Keratinocyte (primary cell): ENCODE results near the gene RGS6. TPM values are rescaled to one million over a fixed set of nuclear protein-coding genes. Genes with fewer than 3 reads are reported as not detected.

Experiments used
- DNase-seq: peaks from one replicate; pipeline ENCODE4 v3.0.0-alpha.2; 2011; ENCODE audit warnings: low read depth, missing footprints, low spot score
- FAIRE-seq: peaks from 2 replicates; lab custom pipeline; 2011; peaks lifted over from hg19 to GRCh38; lab: Jason Lieb, UNC
- H2AFZ ChIP-seq: 2 replicates; pipeline ENCODE4 v1.6.0; 2012; ENCODE audit warnings: low read length, control low read depth, inconsistent platforms; ENCODE audit not compliant: control insufficient read depth
- H3K27ac ChIP-seq: 2 replicates; pipeline ENCODE4 v1.5.1; 2011; ENCODE audit warnings: low read length; ENCODE audit not compliant: control insufficient read depth, insufficient read depth
- H3K27me3 ChIP-seq: 3 replicates; pipeline ENCODE4 v1.6.0; 2011; ENCODE audit warnings: low read length; ENCODE audit not compliant: control insufficient read depth, insufficient read depth; ENCODE audit errors: extremely low read depth
- H3K36me3 ChIP-seq, 2 experiments: 2 replicates in 1 of 2; 3 replicates in 1 of 2; pipeline ENCODE4 v1.5.1; 2011; ENCODE audit warnings: low read length in 2 of 2, mild to moderate bottlenecking in 1 of 2; ENCODE audit not compliant: control insufficient read depth in 2 of 2, insufficient read depth in 2 of 2; ENCODE audit errors: extremely low read depth in 1 of 2
- H3K4me1 ChIP-seq: 3 replicates; pipeline ENCODE4 v1.5.1; 2011; ENCODE audit warnings: low read length; ENCODE audit not compliant: control insufficient read depth, insufficient read depth; ENCODE audit errors: extremely low read depth
- H3K4me2 ChIP-seq: 3 replicates; pipeline ENCODE4 v1.6.0; 2011; ENCODE audit warnings: low read depth, low read length; ENCODE audit not compliant: control insufficient read depth, insufficient read depth; ENCODE audit errors: extremely low read depth
- H3K4me3 ChIP-seq, 3 experiments: fragments of 200-600 bp in 1 of 3; sonication (generic) in 1 of 3; 2 replicates in 2 of 3; 3 replicates in 1 of 3; pipeline ENCODE4 v1.5.1; 2011 to 2016; ENCODE audit warnings: low read length in 3 of 3, mild to moderate bottlenecking in 3 of 3, control low read depth in 2 of 3, inconsistent platforms in 1 of 3, low read depth in 1 of 3, mixed read lengths in 1 of 3, mixed run types in 1 of 3, moderate library complexity in 1 of 3; ENCODE audit not compliant: control insufficient read depth in 2 of 3, insufficient read depth in 2 of 3; ENCODE audit errors: extremely low read depth in 1 of 3
- H3K79me2 ChIP-seq: 2 replicates; pipeline ENCODE4 v1.6.0; 2012; ENCODE audit warnings: low read length; ENCODE audit not compliant: control insufficient read depth, insufficient read depth
- H3K9ac ChIP-seq: 3 replicates; pipeline ENCODE4 v1.6.0; 2011; ENCODE audit warnings: low read length; ENCODE audit not compliant: control insufficient read depth, insufficient read depth; ENCODE audit errors: extremely low read depth
- H3K9me1 ChIP-seq: 3 replicates; pipeline ENCODE4 v1.6.0; 2011; ENCODE audit warnings: low read length; ENCODE audit not compliant: control insufficient read depth, insufficient read depth; ENCODE audit errors: extremely low read depth
- H3K9me3 ChIP-seq: 2 replicates; pipeline ENCODE4 v1.5.1; 2012; ENCODE audit warnings: low read depth, low read length; ENCODE audit not compliant: control insufficient read depth
- H4K20me1 ChIP-seq: 3 replicates; pipeline ENCODE4 v1.6.0; 2011; ENCODE audit warnings: low read length; ENCODE audit not compliant: control insufficient read depth, insufficient read depth; ENCODE audit errors: extremely low read depth
- CTCF ChIP-seq, 3 experiments: IDR thresholded peaks in 1 of 3; conservative IDR thresholded peaks in 1 of 3; optimal IDR thresholded peaks in 1 of 3; 2 replicates in 2 of 3; 3 replicates in 1 of 3; pipeline versions ENCODE3 to v1.5.1; 2011; ENCODE audit warnings: low read length in 3 of 3, mild to moderate bottlenecking in 3 of 3, moderate library complexity in 2 of 3, control low read depth in 1 of 3, inconsistent platforms in 1 of 3; ENCODE audit not compliant: insufficient read depth in 2 of 3; ENCODE audit errors: extremely low read depth in 1 of 3
- EZH2 ChIP-seq: IDR thresholded peaks from one replicate; pipeline ENCODE4 v1.6.1; 2012; ENCODE audit warnings: inconsistent platforms, mild to moderate bottlenecking, low read length, moderate library complexity
- dilution Hi-C: fragments of 300-500 bp; cut with MboI; formaldehyde crosslinking; loops from one replicate; pipeline ENCODE4 v1.7.0; 2020; ENCODE audit warnings: low sequenced_read_pairs; ENCODE audit not compliant: extremely low pct_ligation_motif_present
- polyA minus RNA-seq, 3 experiments: library from RNA; depleted of rRNA, polyadenylated mRNA; stranded (reverse); fragments of >200 nt; gene quantifications; 1 replicate in 1 of 3; 2 replicates in 1 of 3; 3 replicates in 1 of 3; pipeline ENCODE4 v1.2.3, GENCODE V29; 2011
- polyA plus RNA-seq, 5 experiments: library from polyadenylated mRNA; depleted of rRNA in 3 of 5; stranded (reverse) in 3 of 5; stranded (forward) in 1 of 5; unstranded in 1 of 5; fragments of >200 nt; gene quantifications; 1 replicate in 1 of 5; 2 replicates in 3 of 5; 3 replicates in 1 of 5; pipeline versions ENCODE4 v1.2.1 to v1.2.3, GENCODE V29; 2011 to 2012; ENCODE audit warnings: missing spikeins in 2 of 5, low read depth in 1 of 5, low replicate concordance in 1 of 5

The RGS6 gene
- polyA plus RNA-seq (not detected in 3 replicates), polyA minus RNA-seq (not detected in 3 replicates)
- not detected for polyA plus RNA-seq (2011; ENCODE audit: low read depth)
- not detected in 2 replicates for polyA plus RNA-seq (2011; cell fraction: cytosol; rRNA removed)
- not detected in 2 replicates for polyA plus RNA-seq (2011; cell fraction: nucleus; rRNA removed)
- polyA plus RNA-seq (2012; ENCODE audit: low replicate concordance), result not detected in 2 replicates
- polyA minus RNA-seq (2011; cell fraction: cytosol; rRNA and poly(A)+ RNA removed), result not detected
- polyA minus RNA-seq (2011; cell fraction: nucleus; rRNA and poly(A)+ RNA removed), result not detected in 2 replicates

- no peaks in the 10 kb centered on the region for H3K9me1 ChIP-seq
- TF ChIP-seq CTCF (optimal IDR thresholded peaks at IDR 0.05 in 1 of 3, IDR thresholded peaks at IDR 0.05 in 1 of 3, conservative IDR thresholded peaks at IDR 0.05 in 1 of 3; ENCODE audit: extremely low read depth in 1 of 3, insufficient read depth in 2 of 3, low read length in 3 of 3), result peak in 2 of 3 experiments; percentile 47 to 62
- no peak for TF ChIP-seq EZH2
- dilution Hi-C loops, result no loop called here
- no peaks in the 10 kb centered on the region for H4K20me1 ChIP-seq
- H3K36me3 ChIP-seq, result no peaks in the 10 kb centered on the region
- peak within 1 kb of the TSS; percentile 10 to 29 (median 20) for H3K4me3 ChIP-seq
- H3K9me3 ChIP-seq, result no peaks in the 10 kb centered on the region
- H3K27me3 ChIP-seq, result peaks cover 29% of the 10 kb centered on the region
- no peak within 1 kb of the TSS for H3K27ac ChIP-seq
- no peak within 1 kb of the TSS for H3K9ac ChIP-seq
- H3K79me2 ChIP-seq, result no peaks in the 10 kb centered on the region
- H3K4me1 ChIP-seq, result no peaks in the 10 kb centered on the region
- peak within 1 kb of the TSS; percentile 51 for H3K4me2 ChIP-seq
- no peak within 1 kb of the TSS for H2AFZ ChIP-seq
- FAIRE-seq, result no peak
- DNase-seq, result no peak
Measured at GRCh38 chr14:71932229-71932981, at the start of gene RGS6. RGS6 (plus strand) TSS chr14:71932429.

GRCh38 chr14:71883094-71883493 lies 49.1 kb upstream of the RGS6 start:
- no peaks in the 10 kb centered on the region for H3K36me3 ChIP-seq
- H3K79me2 ChIP-seq, result no peaks in the 10 kb centered on the region
- no peaks in the 10 kb centered on the region for H3K27me3 ChIP-seq
- DNase-seq (no peak), FAIRE-seq (no peak)
- H3K9me3 ChIP-seq, result no peaks in the 10 kb centered on the region
- TF ChIP-seq CTCF (optimal IDR thresholded peaks at IDR 0.05 in 1 of 3, IDR thresholded peaks at IDR 0.05 in 1 of 3, conservative IDR thresholded peaks at IDR 0.05 in 1 of 3; ENCODE audit: extremely low read depth in 1 of 3, insufficient read depth in 2 of 3, low read length in 3 of 3), result no peak
- no peak for TF ChIP-seq EZH2
- H3K9me1 ChIP-seq, result no peaks in the 10 kb centered on the region
- dilution Hi-C loops, result no loop called here
- no peak overlapping the region for H3K4me3 ChIP-seq
- H2AFZ ChIP-seq, result no peak overlapping the region
- no peak overlapping the region for H3K27ac ChIP-seq
- H3K4me1 ChIP-seq, result no peaks in the 10 kb centered on the region
- H3K9ac ChIP-seq, result no peak overlapping the region
- no peak overlapping the region for H3K4me2 ChIP-seq
- no peaks in the 10 kb centered on the region for H4K20me1 ChIP-seq
